HUES48 (cell line): ENCODE measurements around the gene HCRTR1.

ENCODE experiments used
- H3K27ac ChIP-seq: one replicate; pipeline ENCODE4 v1.7.0; 2013; ENCODE audit warnings: low read depth, low read length, inconsistent platforms
- H3K27me3 ChIP-seq: 2 replicates; pipeline ENCODE4 v1.6.1; 2013; ENCODE audit warnings: mild to moderate bottlenecking, low read length; ENCODE audit not compliant: control insufficient read depth, insufficient read depth
- H3K36me3 ChIP-seq: 2 replicates; pipeline ENCODE4 v1.6.1; 2013; ENCODE audit warnings: low read length; ENCODE audit not compliant: control insufficient read depth, insufficient read depth
- H3K4me1 ChIP-seq: 2 replicates; pipeline ENCODE4 v1.6.1; 2013; ENCODE audit warnings: mild to moderate bottlenecking, low read length; ENCODE audit not compliant: control insufficient read depth, insufficient read depth
- H3K4me3 ChIP-seq: 2 replicates; pipeline ENCODE4 v1.5.1; 2013; ENCODE audit warnings: mild to moderate bottlenecking, low read depth, low read length
- H3K9ac ChIP-seq: 2 replicates; pipeline ENCODE4 v1.6.1; 2013; ENCODE audit warnings: mild to moderate bottlenecking, low read depth, low read length, moderate library complexity
- H3K9me3 ChIP-seq: 2 replicates; pipeline ENCODE4 v1.6.1; 2013; ENCODE audit warnings: low read length; ENCODE audit not compliant: control insufficient read depth, insufficient read depth

The HCRTR1 gene

GRCh38 chr1:31665234-31665878 lies 47.9 kb downstream of the HCRTR1 start:
- Histone ChIP-seq H3K27me3 (no peaks in the 10 kb centered on the region), H3K9me3 (no peaks in the 10 kb centered on the region), H3K36me3 (no peaks in the 10 kb centered on the region), H3K9ac (no peak overlapping the region), H3K4me1 (peaks cover 19% of the 10 kb centered on the region), H3K4me3 (no peak overlapping the region), H3K27ac (no peak overlapping the region)

DNA sequence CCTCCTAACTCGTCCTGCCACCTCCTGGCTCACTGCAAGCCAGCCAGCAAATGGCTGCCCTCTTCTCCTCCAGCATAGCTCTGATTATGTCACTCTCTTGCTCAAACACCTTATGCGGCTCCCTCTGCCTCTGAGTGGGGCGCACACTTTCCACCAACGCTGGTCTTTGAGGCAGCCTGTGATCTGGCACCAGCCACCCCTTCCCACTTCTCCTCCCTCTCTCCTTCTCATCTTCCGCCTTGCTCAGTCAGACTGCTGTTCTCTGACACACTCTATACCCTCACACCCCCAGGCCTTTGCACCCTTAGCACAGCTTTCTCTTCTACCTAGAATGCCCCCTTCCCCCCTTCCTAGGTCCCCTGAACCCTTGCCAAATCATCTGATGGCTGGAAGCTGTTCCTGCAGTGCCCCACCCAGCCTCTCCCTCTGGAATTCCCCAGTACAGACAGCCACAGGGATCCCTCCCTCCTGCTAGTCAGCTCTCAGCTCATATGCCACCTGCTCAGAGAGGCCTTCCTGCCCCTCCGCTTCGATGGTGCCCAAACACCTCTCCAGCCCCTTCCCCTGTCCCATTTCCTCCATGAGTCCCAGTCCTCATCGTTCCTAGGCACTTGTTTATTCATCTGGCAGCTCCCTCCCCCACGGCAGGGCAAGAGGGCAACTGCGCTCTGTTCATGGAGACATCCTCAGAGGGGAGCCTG lies 48.9 kb downstream of the HCRTR1 start:
- H3K4me3 ChIP-seq: no peak overlapping the region
- no peaks in the 10 kb centered on the region for H3K27me3 ChIP-seq
- no peak overlapping the region for H3K27ac ChIP-seq
- H3K9me3 ChIP-seq: no peaks in the 10 kb centered on the region
- H3K36me3 ChIP-seq: no peaks in the 10 kb centered on the region
- H3K9ac ChIP-seq: no peak overlapping the region
- peaks cover 24% of the 10 kb centered on the region for H3K4me1 ChIP-seq

DNA sequence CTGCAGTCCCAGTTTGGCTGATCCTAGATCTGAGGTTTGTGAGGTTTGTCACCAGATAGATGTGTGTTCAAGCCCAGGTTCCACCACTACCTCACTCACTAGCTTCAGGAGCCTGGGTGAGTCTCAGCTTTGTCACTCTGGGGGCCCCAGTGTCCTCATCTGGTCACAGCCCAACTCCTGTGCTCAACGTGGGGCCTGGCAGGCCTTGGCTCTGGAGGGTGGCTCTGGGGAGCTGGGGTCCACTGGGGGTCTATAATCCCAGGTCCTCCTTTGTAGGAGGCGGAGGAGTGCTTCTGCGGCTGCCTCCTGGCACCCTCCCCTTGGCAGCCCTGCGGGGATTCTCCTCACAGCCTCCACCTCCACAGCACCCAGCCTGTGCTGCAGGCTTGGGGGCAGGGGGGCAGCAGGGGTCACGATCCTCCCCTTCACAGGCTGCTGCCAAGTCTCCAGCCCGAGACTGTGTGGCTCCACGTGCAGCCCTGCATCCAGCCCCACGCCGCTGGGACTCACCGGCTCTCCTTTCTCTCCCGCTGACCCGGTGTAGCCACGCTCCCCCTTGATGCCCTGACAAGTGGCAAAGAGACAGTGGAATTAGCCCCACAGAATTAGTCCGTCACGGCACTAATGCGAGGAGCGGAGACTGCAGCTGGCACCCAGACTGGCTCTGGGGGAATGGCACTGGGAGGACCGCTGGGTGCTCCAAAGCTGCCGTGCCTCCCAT lies 49.7 kb downstream of the HCRTR1 start:
- Histone ChIP-seq H3K36me3 (no peaks in the 10 kb centered on the region), H3K4me1 (peaks cover 24% of the 10 kb centered on the region), H3K27ac (no peak overlapping the region), H3K9ac (no peak overlapping the region), H3K4me3 (no peak overlapping the region), H3K27me3 (no peaks in the 10 kb centered on the region), H3K9me3 (no peaks in the 10 kb centered on the region)

- no peaks in the 10 kb centered on the region for H3K36me3 ChIP-seq
These were observed 50.9 kb downstream of the HCRTR1 start for GRCh38 chr1:31668303-31668883.

GRCh38 chr1:31669433-31669785 lies 51.9 kb downstream of the HCRTR1 start:
- Histone ChIP-seq H3K27me3 (no peaks in the 10 kb centered on the region), H3K36me3 (no peaks in the 10 kb centered on the region), H3K9ac (no peak overlapping the region), H3K27ac (no peak overlapping the region), H3K4me3 (no peak overlapping the region), H3K4me1 (peaks cover 24% of the 10 kb centered on the region), H3K9me3 (no peaks in the 10 kb centered on the region)

More at GRCh38 chr1:31668303-31668883, 50.9 kb downstream of the HCRTR1 start:
- no peaks in the 10 kb centered on the region for H3K27me3 ChIP-seq
- H3K4me3 ChIP-seq: no peak overlapping the region
- no peaks in the 10 kb centered on the region for H3K9me3 ChIP-seq
- peaks cover 24% of the 10 kb centered on the region for H3K4me1 ChIP-seq
- no peak overlapping the region for H3K9ac ChIP-seq
- H3K27ac ChIP-seq: no peak overlapping the region

- no peak overlapping the region for H3K4me3 ChIP-seq
- H3K4me1 ChIP-seq: peaks cover 28% of the 10 kb centered on the region
- H3K27ac ChIP-seq: no peak overlapping the region
- H3K9me3 ChIP-seq: no peaks in the 10 kb centered on the region
- no peaks in the 10 kb centered on the region for H3K36me3 ChIP-seq
- H3K9ac ChIP-seq: no peak overlapping the region
- no peaks in the 10 kb centered on the region for H3K27me3 ChIP-seq
These were observed 52.5 kb downstream of the HCRTR1 start for GRCh38 chr1:31669786-31670592.

- H3K27ac ChIP-seq: no peak overlapping the region
- no peak overlapping the region for H3K9ac ChIP-seq
- no peaks in the 10 kb centered on the region for H3K27me3 ChIP-seq
- H3K36me3 ChIP-seq: no peaks in the 10 kb centered on the region
- H3K9me3 ChIP-seq: no peaks in the 10 kb centered on the region
- H3K4me1 ChIP-seq: peaks cover 30% of the 10 kb centered on the region
- H3K4me3 ChIP-seq: no peak overlapping the region
These were observed 53.1 kb downstream of the HCRTR1 start for GRCh38 chr1:31670593-31670964.

- no peak overlapping the region for H3K27ac ChIP-seq
These were observed 53.7 kb downstream of the HCRTR1 start for GRCh38 chr1:31671147-31671546.

DNA sequence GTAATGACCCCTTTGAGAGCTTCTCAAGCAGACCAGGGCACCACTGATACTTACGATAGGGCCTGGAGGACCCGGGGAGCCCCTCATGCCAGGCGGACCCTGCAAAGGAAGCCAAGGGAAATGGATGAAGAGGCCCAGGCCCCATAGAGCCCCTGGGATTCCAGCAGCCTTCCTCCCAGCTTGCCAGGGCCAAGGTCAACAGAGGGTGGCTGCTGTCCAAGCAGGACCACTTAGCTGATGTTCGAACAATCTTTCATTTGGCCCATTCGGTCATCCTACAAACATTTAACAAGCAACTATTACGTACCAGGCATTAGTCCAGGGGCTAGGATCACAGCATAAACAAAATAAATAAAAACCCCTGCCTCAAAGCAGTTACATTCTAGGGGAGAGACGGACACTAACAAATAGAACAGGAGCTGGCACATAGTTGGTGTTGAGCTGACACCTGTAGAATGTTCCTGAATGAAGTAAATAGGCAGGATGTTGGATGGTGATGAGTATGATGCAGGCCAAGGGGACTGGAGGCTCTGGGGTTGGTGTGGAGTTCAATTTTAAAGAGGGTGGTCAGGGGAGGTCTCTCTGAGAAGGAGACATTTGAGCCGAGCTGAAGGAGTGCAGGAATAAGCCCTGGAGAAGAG lies 54.2 kb downstream of the HCRTR1 start:
- no peaks in the 10 kb centered on the region for H3K36me3 ChIP-seq
- no peaks in the 10 kb centered on the region for H3K27me3 ChIP-seq
- H3K4me3 ChIP-seq: no peak overlapping the region
- H3K9me3 ChIP-seq: no peaks in the 10 kb centered on the region
- no peak overlapping the region for H3K27ac ChIP-seq
- peaks cover 24% of the 10 kb centered on the region for H3K4me1 ChIP-seq
- H3K9ac ChIP-seq: no peak overlapping the region

More at GRCh38 chr1:31671147-31671546, 53.7 kb downstream of the HCRTR1 start:
- no peaks in the 10 kb centered on the region for H3K27me3 ChIP-seq
- H3K36me3 ChIP-seq: no peaks in the 10 kb centered on the region
- H3K4me1 ChIP-seq: peaks cover 29% of the 10 kb centered on the region
- no peak overlapping the region for H3K4me3 ChIP-seq
- H3K9ac ChIP-seq: no peak overlapping the region
- H3K9me3 ChIP-seq: no peaks in the 10 kb centered on the region

DNA sequence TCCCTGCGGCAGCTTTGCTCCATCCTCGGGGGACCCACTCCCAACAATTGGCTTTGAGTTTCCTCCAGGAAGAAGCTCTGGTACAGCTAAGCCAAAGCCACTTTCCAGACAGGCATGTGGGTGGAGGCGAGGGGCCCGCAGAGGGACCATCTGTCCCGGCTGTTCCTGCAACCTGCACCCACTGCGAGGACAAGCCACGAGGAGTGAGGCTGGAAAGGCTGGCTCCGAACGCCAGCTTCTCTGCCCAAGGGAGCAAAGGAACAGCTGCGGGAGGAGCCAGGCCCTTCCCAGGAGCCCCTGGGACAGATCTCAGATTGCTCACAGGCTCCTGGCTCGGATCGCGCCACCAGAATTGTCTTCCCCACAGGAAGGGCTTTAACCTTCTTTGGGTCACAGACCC lies 55.5 kb downstream of the HCRTR1 start:
- Histone ChIP-seq H3K4me1 (peaks cover 23% of the 10 kb centered on the region), H3K27me3 (no peaks in the 10 kb centered on the region), H3K27ac (no peak overlapping the region)

More for the DNA sequence above, 55.5 kb downstream of the HCRTR1 start:
- no peaks in the 10 kb centered on the region for H3K36me3 ChIP-seq
- no peak overlapping the region for H3K4me3 ChIP-seq
- no peaks in the 10 kb centered on the region for H3K9me3 ChIP-seq
- no peak overlapping the region for H3K9ac ChIP-seq
